Fibroblast of skin of left quadriceps (primary cell): ENCODE results near the gene SPEM3.

Source experiments
- DNase-seq, 2 experiments: peaks; one replicate each; pipeline ENCODE4 v3.0.0-alpha.2; 2013; ENCODE audit warnings: low read depth in 2 of 2

SPEM3 gene

DNA sequence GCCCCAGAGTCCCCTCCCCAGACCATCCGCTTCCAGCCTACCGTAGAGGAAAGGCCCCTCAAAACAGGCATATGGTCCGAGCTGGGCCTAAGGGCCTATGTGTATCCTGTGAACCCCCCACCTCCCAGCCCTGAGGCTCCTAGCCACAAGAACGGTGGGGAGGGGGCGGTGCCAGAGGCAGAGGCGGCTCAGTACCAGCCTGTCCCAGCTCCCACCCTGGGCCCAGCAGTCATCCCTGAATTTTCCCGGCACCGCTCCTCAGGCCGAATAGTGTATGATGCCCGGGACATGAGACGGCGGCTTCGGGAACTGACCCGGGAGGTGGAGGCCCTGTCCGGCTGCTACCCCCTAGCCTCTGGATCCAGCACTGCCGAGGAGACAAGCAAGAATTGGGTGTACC is 7.5 kb upstream of the SPEM3 start:
- DNase-seq = no peak

DNA sequence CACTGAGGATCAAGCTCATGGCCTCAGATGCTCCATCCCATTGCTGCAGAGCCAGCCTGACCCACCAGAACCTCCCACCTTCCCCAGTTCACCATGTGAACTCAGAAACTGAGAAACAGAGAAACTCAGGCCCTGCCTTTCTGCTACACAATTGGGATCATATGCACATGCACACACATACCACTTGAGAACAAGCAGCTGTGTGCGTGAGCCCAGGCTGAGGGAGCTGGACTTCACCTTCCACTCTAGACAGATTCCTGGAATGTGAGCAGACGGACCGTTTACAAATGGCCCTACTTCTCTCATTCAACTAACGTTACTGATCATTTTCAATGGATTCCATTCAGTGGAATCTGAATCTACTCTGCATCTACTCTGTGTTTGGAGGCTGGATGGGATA is 5.0 kb upstream of the SPEM3 start:
- no peak for DNase-seq

- no peak for DNase-seq
Measured at GRCh38 chr17:7425316-7425715, 3.3 kb upstream of the SPEM3 start, which contains the start of gene SPEM2. Gene SPEM2 (plus strand): TSS chr17:7425616. CDS start chr17:7425689, 73 bp downstream.

DNA sequence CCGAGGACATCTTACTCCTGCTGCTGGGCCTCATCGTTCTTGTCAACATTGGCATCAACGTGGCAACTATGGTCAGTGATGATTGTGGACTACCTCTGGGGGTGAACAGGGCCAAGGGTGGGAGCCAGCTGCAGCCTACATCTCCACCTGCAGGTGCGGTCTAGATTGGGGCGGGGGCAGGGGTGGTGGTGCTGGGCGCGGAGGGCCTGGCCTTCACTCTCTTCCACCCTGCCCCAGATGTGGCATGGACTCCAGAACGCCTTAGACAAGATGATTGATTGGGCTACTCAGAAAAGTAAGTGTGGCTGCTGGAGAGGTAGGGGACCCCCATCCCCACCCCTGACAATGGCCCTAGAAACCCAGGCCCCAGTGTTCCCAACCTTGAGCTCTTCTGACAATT is 2.9 kb upstream of the SPEM3 start:
- no peak for DNase-seq

DNA sequence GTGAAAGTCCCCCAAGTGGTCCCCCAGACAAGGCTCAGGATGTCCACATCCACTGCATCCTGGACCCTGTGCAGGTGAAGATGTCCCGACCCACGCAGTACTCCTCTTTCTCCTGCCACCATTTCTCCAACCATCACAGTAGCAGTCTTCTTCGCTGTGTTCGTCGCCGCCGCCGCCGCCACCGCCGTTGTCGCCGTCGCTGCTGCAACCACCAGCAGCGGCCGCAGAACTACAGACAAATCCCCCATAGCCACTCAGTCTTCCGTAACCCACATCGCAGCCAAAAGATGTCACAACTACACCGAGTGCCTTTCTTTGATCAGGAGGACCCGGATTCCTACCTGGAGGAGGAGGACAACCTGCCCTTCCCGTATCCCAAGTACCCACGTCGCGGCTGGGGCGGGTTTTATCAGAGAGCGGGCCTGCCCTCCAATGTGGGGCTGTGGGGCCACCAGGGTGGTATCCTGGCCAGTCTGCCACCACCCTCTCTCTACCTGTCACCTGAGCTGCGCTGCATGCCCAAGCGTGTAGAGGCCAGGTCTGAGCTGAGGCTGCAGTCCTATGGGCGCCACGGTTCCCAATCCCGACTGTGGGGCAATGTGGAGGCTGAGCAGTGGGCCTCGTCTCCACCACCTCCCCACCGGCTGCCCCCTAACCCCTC is 2.3 kb upstream of the SPEM3 start:
- no peak for DNase-seq

DNA sequence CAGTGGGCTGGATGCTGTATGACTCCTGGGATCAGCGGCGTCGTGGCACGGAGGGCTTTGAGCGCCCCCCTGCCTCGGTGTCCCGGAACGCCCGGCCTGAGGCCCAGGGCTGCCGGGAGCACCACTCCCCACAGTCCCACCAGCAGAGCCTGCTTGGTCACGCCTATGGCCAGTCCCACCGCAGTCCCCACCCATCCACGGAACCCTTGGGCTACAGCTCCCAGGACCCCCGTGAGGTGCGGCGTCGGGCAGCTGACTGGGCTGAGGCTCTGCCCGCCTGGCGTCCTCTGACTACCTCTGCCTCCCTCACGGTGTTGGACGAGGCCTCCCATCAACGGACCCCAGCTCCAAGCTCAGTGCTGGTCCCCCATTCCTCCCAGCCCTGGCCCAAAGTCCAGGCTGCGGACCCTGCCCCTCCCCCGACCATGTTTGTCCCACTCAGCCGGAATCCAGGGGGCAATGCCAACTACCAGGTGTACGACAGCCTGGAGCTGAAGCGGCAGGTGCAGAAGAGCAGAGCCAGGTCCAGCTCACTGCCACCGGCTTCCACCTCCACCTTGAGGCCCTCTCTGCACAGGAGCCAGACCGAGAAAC is 1.7 kb upstream of the SPEM3 start:
- DNase-seq = no peak

DNA sequence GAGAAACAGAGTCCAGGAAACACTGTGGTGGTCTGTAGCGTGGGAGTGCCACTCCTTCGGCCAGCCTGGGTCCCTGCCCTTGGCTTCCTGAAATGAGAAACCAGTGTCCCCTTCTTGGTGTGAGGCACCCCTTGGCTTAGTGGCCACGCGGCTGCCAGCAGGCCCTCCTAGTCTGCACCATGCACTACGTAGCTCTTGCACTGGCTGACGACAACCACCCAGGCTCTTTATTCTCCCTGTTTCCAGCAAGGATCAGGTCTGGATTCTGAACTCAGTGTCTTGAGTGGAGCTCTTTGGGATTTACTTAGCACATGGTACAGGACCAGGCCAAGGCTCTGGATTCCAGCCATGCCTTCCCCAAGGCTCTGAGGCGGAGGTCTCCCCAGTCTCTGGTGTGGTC is 1.1 kb upstream of the SPEM3 start:
- DNase-seq = no peak

GRCh38 chr17:7429722-7430121 is 1.1 kb downstream of the SPEM3 start:
- no peak for DNase-seq

DNA sequence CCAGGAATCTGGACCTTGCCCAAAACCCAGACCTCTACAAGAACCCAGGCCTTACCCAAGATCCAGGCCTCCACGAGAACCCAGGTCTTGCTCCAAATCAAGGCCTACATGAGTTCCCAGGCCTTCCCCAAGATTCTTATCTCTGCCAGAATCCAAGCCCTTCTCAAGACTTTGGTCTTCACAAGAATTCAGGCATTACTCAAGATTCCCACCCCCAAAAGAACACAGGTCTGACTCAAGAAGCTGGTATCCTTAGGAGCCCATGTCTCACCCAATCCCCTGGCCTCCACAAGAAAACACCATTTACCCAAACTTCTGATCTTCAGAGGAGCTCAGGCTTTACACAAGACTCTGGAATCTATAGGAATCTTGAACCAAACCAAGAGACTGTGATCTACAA is 2.6 kb downstream of the SPEM3 start:
- no peak for DNase-seq

- no peak for DNase-seq
Measured at GRCh38 chr17:7432296-7432695, 3.6 kb downstream of the SPEM3 start.

DNA sequence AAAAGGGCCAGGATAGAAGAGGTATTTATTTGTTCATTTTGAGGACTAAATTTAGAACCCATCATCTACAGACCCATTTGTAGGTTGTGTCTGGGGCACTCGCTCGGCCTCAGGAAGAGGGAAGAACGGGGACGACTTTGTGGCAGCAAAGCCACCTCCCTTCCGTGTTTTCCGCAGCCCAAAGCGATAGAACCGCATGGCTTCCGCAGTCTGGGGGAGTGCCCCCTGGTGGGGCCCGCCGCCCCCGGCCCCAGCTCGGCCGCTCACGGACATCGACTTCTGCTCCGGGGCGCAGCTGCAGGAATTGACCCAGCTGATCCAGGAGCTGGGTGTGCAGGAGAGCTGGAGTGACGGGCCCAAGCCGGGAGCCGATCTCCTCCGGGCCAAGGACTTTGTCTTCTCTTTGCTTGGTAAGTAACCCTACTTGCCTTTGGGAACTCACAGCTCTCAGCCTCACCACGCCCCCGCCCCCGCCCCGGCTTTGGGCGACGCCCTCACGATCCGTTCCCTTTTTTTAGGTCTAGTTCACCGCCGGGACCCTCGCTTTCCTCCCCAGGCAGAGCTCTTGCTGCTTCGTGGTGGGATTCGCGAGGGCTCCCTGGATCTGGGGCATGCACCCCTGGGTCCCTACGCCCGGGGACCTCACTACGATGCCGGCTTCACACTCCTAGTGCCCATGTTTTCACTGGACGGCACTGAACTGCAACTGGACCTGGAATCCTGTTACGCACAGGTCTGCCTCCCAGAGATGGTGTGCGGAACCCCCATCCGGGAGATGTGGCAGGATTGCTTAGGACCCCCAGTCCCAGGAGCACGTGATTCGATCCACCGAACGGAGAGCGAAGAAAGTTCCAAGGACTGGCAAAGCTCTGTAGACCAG is 7.3 kb downstream of the SPEM3 start:
- DNase-seq = no peak

DNA sequence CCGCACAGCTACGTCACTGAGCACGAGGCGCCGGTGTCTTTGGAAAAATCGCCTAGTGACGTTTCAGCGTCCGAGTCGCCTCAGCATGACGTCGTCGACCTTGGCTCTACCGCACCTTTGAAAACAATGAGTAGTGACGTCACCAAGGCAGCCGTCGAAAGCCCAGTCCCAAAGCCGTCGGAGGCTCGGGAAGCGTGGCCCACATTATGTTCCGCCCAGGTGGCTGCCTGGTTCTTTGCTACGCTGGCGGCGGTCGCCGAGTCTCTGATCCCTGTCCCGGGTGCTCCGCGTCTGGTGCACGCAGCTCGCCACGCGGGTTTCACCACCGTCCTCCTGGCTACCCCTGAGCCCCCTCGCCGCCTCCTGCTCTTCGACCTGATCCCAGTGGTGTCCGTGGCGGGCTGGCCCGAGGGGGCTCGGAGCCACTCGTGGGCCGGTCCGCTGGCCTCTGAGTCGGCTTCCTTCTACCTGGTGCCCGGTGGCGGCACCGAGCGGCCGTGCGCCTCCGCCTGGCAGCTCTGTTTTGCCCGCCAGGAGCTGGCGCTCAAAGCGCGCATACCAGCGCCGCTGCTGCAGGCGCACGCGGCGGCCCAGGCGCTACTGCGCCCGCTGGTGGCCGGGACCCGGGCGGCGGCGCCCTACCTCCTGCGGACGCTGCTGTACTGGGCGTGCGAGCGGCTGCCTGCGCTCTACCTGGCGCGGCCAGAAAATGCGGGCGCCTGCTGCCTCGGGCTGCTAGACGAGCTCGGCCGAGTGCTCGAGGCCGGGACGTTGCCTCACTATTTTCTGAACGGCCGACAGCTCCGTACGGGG is 8.1 kb downstream of the SPEM3 start:
- peak in 1 of 2 experiments; percentile 16 for DNase-seq

DNA sequence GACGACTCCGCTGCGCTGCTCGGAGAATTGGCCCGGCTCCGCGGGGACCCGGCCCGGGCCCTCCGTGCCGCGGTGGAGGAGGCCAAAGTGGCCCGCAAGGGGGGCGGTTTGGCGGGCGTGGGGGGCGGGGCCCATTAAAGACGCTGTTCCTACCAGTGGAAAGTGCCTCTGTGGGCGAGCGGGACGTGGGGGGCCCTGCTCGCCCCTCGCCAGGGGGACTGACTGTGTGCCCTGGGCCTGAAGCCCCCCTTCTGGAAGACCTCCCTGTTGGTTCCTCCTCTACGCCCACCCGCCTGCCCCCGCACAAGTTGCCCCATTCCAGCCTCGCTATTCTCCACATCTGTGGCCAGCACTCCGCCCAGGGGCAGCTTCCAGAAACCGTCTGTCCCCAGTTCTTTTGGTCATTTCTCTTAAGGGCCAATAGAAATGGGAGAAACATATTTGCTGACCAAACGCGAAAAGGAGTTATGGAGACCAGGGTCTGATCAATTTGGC is 8.8 kb downstream of the SPEM3 start:
- DNase-seq = no peak

DNA sequence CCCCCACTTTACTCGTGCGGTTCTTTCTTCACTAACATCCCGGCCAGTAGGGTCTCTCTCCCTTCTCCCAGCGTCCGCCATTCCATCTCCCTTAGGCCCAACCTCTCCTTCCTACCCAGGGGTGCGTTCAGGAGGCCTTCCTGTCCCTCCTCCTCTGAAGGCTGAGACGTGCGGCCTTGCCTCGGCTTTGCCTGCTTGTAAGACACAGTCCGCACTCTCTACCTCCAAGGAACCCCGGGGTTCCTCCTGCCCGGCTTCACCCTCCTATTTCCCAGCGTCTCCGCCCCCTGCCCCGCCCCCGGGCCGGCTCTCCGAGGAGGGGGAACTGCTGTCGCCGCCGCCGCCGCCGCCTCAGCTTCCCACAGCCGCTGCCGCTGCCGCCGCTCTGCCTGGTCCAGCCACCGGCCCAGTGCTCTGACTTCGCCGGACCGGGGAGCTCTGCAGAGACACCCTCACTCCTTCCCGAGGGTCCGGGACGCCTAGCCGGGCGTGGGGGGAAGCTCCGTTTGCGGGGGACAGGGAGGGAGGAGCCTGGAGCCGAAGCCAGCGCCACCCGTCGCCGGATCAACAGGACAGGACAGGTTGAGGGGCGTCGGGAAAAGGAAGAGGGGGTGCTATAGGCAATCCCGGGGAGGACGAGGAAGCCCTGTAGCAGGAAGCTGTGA is 9.4 kb downstream of the SPEM3 start:
- DNase-seq = no peak

DNA sequence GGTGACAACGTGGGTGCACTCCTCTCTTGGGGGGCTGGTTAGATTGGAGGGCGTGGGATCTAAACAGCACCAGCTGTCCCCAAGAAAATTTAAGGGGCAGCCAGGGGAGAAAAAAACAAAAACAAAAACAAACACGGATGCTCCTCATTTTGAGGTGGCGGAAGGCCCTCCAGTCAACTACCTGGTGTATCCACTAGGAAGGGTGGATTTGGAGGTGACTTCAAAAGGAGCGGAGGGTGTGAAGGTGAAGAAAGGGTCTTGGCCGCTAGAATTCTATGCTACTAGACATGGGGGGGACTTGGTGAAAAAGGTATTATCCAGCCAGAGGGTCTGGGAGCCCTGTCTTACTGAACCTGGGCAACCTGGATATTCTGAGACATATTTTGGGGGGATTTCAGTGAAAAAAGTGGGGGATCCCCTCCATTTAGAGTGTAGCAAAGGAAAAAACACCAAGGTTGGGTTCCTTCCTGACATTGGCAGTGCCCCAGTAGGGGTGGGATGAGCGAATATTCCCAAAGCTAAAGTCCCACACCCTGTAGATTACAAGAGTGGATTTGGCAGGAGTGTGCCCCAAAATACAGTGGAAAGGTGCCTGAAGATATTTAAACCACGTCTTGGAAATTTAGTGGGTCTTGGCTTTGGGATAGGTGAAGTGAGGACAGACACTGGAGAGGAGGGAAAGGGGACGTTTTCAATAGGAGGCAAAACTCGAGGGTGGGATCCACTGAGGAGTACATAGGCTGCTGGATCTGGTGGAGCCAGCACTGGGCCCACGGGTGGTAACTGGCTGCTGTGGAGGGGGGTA is 10.2 kb downstream of the SPEM3 start:
- no peak for DNase-seq

DNA sequence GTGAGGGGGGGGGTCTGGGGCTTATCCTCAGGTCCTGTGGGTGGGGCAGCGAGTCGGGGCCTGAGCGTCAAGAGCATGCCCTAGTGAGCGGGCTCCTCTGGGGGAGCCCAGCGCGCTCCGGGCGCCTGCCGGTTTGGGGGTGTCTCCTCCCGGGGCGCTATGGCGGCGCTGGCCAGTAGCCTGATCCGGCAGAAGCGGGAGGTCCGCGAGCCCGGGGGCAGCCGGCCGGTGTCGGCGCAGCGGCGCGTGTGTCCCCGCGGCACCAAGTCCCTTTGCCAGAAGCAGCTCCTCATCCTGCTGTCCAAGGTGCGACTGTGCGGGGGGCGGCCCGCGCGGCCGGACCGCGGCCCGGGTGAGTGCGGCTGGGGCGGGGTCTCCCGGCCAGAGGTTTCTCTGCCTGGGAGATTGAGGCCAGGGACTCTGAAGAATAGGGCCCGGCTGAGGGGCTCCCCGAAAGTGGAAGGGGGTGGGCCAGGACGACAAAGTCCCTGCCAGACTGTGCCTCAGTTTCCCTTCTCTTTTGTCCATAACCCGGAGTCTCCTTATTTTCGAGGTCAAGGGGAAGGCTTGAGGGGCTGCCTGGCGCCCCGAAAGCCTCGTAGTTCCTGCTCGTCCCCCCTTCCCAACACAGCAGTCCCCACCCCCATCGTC is 10.9 kb downstream of the SPEM3 start, which contains the start of gene FGF11:
Gene FGF11, plus strand, starts transcription at position 51 of the 651 bp plus-strand sequence. Its CDS starts 109 bp downstream, at position 160.
- DNase-seq = no peak

GRCh38 chr17:7440113-7440833 is 11.6 kb downstream of the SPEM3 start:
- DNase-seq = no peak

DNA sequence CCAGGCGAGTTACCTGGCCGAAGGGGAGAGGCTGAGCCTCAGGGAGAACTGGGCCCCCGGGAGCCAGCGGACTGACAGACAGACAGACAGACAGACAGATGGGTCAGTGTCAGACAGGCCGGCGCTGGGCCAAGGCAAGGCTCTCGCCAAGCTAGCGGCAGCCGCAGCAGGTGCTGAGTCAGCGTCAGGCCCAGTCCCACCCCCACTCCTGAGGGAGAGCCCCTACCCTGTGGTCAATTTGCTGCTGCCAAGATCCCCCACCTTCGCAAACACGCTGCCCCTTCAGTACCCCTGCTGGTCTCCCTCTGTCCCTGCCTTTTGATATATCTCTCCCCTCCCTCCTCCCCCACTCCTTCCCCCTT is 12.2 kb downstream of the SPEM3 start:
- DNase-seq = no peak

DNA sequence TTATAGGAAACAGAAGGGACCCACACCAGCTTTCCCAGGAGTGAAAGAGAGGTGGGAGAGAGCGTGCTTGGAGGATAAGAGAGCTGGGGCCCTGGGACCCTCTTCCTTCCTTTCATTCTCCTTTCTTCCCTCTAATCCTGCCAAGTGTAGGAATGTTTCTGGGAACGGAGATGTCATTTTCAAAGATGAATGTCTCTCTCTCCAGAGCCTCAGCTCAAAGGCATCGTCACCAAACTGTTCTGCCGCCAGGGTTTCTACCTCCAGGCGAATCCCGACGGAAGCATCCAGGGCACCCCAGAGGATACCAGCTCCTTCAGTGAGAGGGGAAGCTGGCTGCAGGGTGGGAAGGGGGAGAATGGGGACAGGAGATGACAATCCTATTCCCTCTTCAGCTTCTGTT is 12.6 kb downstream of the SPEM3 start:
- no peak for DNase-seq
